NCI-H128 (cell line): ENCODE results near the gene MYG1.
"Not testable (repeated sequence)": the region's sequence is repeated elsewhere in the genome, so short reads cannot be mapped to it uniquely, and the experiment has no call there.

Experiments used
- DNase-seq: peaks from one replicate; lab custom pipeline; 2025; ENCODE audit not compliant: unreplicated experiment; lab: John Stamatoyannopoulos, UW

MYG1 gene

GRCh38 chr12:53279888-53280498 is 19.5 kb upstream of the MYG1 start:
- DNase-seq: no peak

DNA sequence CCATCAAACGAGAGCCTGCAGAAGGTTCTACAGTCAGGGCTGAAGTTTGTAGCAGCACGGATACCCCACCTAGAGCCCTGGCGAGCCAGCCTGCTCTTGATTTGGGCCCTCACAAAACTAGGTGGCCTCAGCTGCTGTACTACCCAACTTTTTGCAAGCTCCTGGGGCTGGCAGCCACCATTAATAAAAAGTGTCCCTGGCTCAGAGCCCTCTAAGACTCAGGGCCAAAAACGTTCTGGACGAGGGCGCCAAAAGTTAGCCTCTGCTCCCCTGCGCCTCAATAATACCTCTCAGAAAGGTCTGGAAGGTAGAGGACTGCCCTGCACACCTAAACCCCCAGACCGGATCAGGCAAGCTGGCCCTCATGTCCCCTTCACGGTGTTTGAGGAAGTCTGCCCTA is 13.0 kb upstream of the MYG1 start:
- DNase-seq: no peak

- no peak for DNase-seq
Measured at GRCh38 chr12:53287741-53288216, 11.7 kb upstream of the MYG1 start.

- DNase-seq: no peak
Measured at GRCh38 chr12:53288322-53288721, 11.2 kb upstream of the MYG1 start.

GRCh38 chr12:53289891-53290290 is 9.6 kb upstream of the MYG1 start:
- DNase-seq: no peak

DNA sequence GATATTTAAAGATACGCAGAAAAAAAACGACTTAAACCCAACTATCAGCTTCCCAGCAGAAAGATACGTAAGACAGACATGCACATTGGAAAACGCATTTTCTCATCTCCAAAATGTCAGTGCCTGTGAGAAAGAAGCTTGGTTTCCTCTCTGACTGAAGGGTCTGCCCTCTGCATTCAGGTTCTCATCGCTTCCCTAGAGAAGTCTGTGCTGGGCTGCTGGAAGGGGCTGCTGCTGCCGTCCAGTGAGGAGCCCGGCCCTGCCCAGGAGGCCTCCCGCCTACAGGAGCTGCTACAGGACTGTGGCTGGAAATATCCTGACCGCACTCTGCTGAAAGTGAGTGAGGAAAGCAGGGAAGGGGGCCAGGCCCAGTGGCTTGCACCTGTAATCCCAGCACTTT is 8.8 kb upstream of the MYG1 start:
- DNase-seq: no peak

- DNase-seq: peak; percentile 56
Measured at GRCh38 chr12:53292426-53292825, 7.1 kb upstream of the MYG1 start.

DNA sequence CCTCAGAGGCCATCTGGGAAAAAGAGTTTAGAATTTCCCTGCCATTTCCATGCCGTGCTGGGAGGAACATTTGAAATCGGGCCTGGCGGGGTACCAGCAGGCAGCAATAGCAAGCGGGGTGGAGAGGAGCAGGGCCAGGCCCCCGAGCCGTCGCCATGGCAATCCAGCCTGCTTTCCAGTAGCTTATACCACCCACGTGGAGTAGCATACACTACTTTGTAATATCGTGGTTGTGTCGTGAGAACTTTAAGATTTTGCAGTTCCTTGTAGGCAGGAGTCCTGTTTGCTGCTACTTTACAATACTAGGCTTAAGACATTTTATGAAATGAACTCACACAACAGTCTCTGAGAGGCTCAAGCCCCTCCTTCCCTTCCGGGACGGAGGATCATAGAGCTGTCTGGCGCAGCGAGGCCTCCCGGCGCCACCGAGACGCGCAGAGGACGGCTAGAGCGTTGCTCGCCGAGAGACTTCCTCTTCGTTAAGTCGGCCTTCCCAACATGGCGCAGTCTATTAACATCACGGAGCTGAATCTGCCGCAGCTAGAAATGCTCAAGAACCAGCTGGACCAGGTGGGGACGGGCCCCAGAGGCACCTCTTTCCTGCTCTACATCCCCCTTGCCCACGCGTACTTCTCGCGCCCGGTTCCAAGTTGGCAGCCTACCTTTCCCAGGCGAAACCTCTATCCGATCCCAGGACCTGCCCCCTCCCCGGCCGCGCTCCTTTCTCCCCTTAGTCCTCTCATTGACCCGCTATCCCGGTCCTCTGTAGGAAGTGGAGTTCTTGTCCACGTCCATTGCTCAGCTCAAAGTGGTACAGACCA is 4.2 kb upstream of the MYG1 start, which contains the start of gene PFDN5:
PFDN5 (plus strand) TSS at position 473 of the 821 bp plus-strand sequence; CDS start at position 499, 26 bp downstream.
- DNase-seq: peak; percentile 67

GRCh38 chr12:53295891-53296219 is 3.6 kb upstream of the MYG1 start:
- no peak for DNase-seq

GRCh38 chr12:53297106-53297505 is 2.4 kb upstream of the MYG1 start:
- not testable (repeated sequence) for DNase-seq

- no peak for DNase-seq
Measured at GRCh38 chr12:53298164-53298563, 1.3 kb upstream of the MYG1 start.

DNA sequence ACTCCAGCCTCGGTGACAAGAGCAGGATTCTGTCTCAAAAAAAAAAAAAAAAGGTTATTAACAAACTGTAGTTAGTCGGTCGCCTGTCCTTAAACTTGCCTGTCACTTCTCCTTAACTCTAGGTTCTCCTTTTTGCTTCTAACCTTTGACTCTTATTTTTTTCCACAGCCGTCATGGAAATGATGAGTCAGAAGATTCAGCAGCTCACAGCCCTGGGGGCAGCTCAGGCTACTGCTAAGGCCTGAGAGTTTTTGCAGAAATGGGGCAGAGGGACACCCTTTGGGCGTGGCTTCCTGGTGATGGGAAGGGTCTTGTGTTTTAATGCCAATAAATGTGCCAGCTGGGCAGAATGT is 418 bp upstream of the MYG1 start:
- DNase-seq: no peak

GRCh38 chr12:53300187-53300586 is 692 bp downstream of the MYG1 start:
- no peak for DNase-seq

GRCh38 chr12:53302903-53303302 is 3.4 kb downstream of the MYG1 start:
- DNase-seq: no peak

DNA sequence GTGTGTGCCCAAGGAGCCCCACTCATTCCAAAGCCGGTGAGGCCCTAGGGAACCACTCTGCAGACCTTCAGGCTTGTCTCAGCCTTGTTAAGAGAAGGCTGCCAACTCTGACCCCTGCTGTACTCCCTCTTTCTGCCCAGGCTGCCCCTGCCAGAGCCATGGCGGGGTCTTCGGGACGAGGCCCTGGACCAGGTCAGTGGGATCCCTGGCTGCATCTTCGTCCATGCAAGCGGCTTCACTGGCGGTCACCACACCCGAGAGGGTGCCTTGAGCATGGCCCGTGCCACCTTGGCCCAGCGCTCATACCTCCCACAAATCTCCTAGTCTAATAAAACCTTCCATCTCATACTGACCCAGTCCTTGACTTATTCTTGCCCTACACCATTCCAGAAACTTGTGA is 7.3 kb downstream of the MYG1 start:
- no peak for DNase-seq

DNA sequence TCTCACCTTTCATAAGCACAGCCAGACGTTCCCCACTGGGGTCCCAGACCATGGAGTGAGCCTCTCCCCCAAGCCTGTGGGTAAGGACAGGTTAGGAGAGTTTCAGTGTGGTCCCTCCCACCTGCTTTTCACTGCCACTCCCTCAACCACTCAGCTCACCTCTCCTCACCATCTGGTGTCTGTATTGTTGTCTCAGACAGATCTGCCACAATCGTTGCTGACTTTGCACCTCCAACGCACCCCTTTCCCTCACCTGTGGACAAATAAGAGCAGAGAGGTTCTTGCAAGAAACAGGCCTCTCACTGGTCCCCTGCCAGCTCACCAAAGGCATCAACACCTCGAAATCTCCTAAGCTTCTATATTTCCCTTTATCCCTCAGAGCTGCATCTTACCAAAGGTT is 8.8 kb downstream of the MYG1 start:
- DNase-seq: no peak

DNA sequence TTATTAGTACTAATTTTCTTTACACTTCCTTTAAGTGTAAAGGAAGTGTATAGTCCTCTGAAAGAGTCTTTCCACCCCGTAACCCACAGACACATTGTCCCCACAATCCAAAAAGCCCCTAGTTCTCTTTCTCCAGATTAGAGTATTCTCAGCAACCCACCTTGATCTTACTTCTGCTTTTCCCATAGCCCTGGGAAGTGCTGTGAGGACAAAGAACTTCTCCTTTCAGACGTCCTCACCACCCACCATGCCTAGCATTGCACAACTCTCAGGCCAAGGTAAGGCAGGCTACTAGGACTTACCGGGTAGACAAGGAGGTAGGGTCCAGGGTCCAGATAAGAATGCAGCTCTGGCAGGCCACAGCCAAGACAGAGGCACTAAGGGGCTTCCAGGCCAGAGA is 14.5 kb downstream of the MYG1 start:
- no peak for DNase-seq

DNA sequence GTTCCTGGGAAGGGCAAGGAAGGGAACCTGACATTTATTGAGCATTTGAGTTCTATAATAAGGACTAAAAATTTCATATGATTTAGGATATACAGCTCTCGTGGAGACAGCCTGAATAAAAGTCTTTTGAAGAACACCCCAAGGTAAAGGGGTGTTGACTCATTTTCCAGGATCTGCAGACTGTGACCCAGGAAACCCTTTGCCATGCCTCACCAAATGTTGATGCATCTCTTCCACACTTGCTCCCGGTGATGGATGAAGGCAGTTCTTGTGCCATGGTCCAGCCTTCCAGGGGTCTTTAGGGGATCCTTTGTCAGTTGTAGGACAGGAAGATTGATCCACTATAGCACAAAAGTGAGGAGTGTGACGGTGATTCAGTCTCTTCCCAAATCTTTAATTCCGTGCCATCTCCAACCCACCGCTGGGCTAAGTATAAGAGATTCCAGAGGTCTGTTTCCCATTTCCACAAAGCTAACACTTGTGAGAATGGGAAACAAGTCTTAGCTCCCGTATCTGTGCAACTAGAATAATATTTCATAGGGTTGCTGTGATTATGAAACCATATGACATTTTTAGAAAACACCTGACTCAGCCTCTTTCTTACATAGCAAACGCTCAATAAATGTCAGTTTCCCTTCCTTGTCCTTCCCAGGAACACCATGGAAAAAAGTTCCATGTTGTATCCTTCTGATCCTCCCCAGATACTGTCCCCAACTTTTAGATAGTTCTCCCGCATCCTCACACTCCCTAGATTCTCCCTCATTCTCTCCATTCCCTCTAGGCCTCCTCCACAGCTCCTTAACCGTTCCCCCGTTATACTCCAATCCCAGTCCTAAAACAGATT is 21.1 kb downstream of the MYG1 start:
- DNase-seq: no peak

GRCh38 chr12:53324113-53324778 is 24.8 kb downstream of the MYG1 start:
- no peak for DNase-seq

- DNase-seq: peak; percentile 75
Measured at GRCh38 chr12:53324779-53325510, 25.4 kb downstream of the MYG1 start.
